GM12872 (cell line): ENCODE data around the gene TTLL4.

Source experiments
- CTCF ChIP-seq: IDR thresholded peaks from 3 replicates; pipeline ENCODE4 v1.5.1; 2011; ENCODE audit warnings: low read depth, mild to moderate bottlenecking, low read length, moderate library complexity; ENCODE audit not compliant: insufficient read depth

Gene TTLL4

GRCh38 chr2:218746470-218746795, 35.8 kb downstream of the TTLL4 start:
- TF ChIP-seq CTCF = no peak

GRCh38 chr2:218746960-218747359, 36.3 kb downstream of the TTLL4 start:
- TF ChIP-seq CTCF = no peak

DNA sequence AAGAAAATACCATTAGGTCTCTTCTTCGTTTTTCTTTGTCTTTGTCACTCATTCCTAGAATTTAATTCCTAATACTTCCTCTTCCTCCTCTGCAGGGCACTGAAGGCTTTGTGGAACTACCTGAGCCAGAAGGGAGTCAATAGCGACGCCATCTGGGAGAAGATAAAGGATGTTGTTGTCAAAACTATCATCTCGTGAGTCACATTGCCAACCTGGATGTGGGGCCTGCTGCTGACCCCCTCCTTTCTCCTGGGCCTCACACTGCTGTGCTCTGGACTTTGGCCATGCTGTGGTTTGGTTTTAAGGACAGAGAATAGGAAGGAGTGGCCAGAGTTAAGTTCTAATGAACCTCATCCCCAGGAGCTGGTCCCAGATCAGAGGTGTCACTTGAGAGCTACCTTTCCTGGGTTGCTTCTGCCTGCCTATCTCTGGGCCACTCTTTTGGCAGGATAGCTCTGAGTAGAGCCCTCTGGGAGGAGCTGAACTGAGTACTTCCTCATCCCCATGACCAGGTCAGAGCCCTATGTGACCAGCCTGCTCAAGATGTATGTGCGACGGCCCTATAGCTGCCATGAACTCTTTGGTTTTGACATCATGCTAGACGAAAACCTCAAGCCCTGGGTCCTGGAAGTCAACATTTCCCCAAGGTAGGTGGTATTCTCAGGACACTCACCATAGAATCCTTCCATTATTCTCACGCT, 38.3 kb downstream of the TTLL4 start:
- no peak for TF ChIP-seq CTCF

DNA sequence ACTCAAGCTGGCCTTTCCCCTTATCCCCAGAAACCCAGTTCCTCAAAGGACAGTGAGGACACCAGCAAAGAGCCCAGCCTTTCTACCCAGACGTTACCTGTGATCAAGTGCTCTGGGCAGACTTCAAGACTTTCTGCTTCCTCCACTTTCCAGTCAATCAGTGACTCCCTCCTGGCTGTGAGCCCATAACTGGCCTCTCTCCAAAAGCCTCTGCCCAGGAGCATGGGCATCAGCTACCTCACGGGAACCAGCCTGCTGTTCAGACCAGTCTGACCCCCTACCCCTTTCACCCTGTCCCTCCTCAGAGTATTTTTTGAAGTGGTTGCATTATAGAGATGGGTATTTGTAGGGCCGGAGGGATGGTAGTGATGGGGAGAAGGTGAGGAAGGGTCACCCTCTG, 43.6 kb downstream of the TTLL4 start:
- no peak for TF ChIP-seq CTCF

- no peak for TF ChIP-seq CTCF
These were observed 44.1 kb downstream of the TTLL4 start for GRCh38 chr2:218754781-218755180.

DNA sequence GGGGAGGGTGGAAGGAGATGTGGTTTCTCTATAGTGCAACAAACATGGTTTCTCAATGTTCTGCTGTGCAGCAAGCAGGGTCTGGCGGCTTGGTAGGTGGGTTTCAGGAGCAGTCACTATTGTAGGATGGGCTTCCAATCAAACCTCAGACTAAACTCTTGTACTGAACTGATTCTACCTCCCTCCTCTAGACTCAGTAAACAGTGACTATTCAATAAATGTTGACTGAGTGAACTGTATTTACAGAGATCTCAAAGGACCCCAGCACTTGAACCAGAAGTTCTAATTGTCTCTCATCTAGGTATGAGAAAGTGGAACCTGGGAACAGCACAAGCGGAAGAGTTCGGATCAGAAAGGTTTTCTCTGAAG, 44.5 kb downstream of the TTLL4 start:
- TF ChIP-seq CTCF = no peak

DNA sequence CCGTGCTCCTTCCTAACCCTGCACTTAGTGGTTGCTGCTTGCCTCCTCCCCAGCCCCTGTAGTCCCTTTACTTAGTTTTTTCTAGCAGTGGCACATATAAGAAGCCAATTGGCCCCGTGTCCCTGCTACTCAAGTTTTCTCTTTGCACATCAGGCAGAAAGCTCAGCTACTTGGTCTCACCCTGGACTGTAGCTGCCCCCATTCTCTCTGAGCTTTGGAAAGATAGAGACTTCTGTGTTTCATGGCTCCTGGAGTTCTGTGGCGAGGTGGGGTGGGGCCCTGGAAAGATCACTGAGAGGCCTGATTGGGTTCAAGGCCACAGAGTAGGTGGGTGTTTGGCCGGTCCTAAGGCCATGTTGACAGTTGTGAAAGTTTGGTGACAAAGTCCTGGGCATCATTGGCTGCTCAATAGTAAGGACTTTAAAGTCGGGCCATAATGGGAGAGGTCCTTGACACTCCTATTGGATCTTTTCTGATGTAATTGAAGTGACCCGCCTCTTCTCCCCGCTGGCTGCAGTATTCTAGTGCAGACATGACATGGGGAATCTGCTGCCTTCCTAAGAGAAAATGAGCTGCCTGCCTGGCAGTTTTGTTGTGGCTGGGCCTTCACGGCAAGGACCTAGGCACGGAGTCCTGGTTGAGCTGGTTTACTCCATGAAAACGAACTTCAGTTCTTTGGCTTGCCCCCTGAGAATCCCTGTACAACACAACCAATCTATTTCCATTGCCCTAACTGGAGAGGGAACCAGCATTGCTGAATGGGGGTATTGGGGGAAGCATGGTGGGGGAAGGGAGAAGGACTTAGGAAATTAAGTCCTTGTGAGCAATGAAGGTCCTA, 45.2 kb downstream of the TTLL4 start:
- TF ChIP-seq CTCF = no peak
